NAMALWA (cell line): ENCODE results near the gene COX8A.
"Not testable (repeated sequence)": the region's sequence is repeated elsewhere in the genome, so short reads cannot be mapped to it uniquely, and the experiment has no call there.

Source experiments
- DNase-seq: peaks from one replicate; pipeline ENCODE4 v3.0.0-alpha.2; 2015; ENCODE audit warnings: low spot score

Gene COX8A

GRCh38 chr11:63974259-63975143 is at the start of gene COX8A:
Gene COX8A (plus strand): TSS chr11:63974620. CDS start chr11:63974681, 61 bp downstream.
- peak; percentile 100 for DNase-seq

GRCh38 chr11:63929616-63930015 is 44.8 kb upstream of the COX8A start:
- DNase-seq: no peak

GRCh38 chr11:63931045-63931444 is 43.4 kb upstream of the COX8A start:
- DNase-seq: no peak

GRCh38 chr11:63931876-63932275 is 42.5 kb upstream of the COX8A start:
- DNase-seq: no peak

GRCh38 chr11:63933459-63933858 is 41.0 kb upstream of the COX8A start:
- DNase-seq: no peak

GRCh38 chr11:63937713-63938478 is 36.5 kb upstream of the COX8A start:
- no peak for DNase-seq

DNA sequence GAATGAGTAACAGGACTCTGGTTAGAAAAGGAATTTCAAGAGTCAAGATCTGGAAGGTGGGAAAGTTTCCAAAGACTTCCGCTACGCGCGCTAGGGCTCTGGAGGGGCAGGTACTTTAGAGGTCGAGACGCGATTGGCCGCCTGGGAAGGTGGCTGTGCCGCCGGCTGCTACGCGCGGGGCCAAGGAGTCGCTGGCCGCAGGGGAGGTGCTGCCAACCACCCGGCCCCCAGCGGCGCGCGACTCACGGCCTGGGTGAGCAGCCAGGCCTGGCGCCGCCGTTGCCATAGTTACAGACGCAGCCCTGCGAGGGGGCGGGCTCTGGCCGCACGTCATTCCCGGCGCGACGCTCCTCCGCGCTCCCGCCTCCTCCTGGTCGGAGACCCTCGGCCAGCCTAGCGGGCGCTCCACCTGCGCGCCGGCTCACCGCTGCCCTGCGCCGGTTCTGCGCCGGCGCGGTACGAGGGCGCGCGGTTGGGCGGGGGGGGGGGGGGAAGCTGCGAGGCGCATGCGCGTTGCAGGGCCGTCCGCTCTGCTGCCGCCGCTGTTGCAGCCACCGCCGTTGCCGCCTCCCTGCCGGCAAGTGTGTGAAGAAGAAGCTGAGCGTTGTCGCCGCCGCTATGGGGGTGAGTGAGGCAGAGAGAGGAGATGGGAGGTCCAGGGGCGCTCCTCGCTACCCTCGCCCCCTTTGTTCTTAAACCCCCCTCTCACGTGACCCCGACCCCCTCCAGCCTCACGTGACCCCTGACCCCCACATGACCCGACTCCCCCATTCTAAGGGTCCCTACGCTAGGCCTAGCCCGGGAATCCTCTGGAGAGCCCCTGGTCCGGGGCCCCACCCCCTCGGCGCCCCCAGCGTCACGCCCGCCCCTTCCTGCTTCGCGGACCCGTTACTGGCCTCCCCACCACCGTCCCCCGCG is 35.7 kb upstream of the COX8A start, which contains the start of gene NAA40:
Gene NAA40, plus strand, starts transcription at position 524 of the 918 bp plus-strand sequence. Its CDS starts 95 bp downstream, at position 619.
- peak; percentile 98 for DNase-seq

- DNase-seq: peak; percentile 57
These were observed 35.0 kb upstream of the COX8A start for GRCh38 chr11:63939397-63939891.

GRCh38 chr11:63940786-63941185 is 33.6 kb upstream of the COX8A start:
- peak; percentile 57 for DNase-seq

- DNase-seq: no peak
These were observed 32.5 kb upstream of the COX8A start for GRCh38 chr11:63941901-63942300.

GRCh38 chr11:63942803-63943202 is 31.6 kb upstream of the COX8A start:
- no peak for DNase-seq

DNA sequence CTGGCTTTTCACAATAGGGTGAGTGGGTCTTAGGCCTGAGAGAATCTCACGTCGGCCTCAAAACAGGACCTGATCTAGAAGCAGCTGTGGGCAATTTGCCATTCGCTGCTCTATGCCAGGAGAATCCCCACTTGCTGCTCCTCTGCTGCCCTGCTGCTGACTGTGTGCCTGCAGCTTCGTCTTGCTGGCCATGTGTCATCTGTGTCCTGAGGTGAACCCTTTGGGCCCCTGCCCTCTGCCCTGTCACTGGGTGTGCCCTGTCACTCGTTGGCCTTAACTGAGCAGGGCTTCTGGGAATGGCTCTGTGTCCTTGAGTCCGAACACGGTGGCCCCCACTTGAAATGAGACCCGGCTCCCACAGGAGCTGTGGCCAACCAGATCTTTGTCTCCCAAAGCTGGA is 29.4 kb upstream of the COX8A start:
- DNase-seq: no peak

GRCh38 chr11:63945477-63946163 is 28.8 kb upstream of the COX8A start:
- DNase-seq: peak; percentile 68

DNA sequence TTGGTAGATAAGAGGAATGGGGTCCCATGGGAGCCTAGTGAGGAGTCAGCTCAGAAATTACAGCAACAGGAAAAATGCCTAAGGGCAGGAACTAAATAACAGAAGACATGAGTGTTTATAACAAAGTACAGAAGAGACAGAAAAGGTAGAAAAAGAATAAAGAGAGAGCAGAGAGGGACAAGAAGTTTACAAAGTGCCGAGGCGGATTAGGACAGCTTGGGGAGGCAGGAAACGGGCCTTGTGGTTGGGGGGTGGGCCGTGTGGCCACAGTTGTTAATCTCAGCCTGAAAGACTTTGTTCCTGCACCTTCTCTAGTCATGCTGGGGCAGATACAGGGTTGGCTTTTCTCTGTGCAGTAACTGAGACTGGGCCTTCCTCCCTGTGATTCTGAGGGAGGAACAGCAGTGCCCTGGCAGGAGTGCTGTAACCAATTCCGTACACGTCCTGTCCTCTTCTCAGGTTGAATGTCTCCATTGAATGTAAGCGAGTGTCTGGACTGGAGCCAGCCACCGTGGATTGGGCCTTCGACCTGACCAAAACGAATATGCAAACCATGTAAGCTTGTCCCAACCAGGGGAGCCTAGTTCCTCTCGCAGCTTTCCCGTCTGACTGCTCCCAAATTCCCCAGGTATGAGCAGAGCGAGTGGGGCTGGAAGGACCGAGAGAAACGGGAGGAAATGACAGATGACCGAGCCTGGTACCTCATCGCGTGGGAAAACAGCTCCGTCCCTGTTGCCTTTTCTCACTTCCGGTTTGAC is 22.5 kb upstream of the COX8A start:
- no peak for DNase-seq

DNA sequence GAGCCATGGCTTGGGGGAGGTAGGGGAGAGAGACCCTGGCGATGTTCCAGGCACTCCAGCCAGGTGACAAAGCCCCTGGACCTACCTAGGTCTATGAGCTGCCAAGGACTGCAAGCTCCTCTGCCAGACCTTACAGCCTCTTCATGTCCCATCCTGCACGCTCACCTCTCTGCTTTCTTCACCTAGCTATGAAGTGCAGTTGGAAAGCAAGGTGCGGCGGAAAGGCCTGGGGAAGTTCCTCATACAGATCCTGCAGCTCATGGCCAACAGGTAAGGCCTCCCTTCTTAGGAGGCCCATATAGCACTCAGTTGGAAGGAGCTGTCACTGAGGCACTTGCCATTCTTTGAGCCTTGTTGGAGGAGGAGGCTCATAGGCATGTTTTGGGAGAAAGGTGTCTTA is 21.9 kb upstream of the COX8A start:
- DNase-seq: no peak

DNA sequence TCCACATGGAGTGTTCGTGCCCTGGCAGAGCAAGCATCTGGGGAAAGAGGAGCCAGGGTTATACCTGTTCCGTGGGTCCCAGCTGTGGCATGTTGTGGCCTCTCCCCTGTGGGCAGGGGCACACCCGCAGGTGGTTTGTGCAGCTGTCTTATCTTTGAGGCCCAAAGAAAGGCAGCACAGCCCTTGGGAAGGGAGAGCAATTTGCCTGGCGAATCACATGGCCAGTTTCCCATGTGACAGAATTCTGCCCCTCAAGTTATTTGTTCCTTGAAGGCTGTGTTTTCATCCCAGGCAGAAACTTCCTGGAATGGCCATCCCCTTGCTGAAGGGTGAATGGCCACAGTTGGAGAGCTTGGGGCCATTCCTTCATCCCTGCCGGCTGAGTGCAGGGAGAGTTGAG is 16.4 kb upstream of the COX8A start:
- DNase-seq: no peak

- DNase-seq: no peak
These were observed 12.6 kb upstream of the COX8A start for GRCh38 chr11:63961608-63962412.

GRCh38 chr11:63963895-63964294 is 10.5 kb upstream of the COX8A start:
- not testable (repeated sequence) for DNase-seq

- no peak for DNase-seq
These were observed 8.0 kb upstream of the COX8A start for GRCh38 chr11:63966444-63966843.
